ENCODE results near the gene SH2D6.

The SH2D6 gene

DNA sequence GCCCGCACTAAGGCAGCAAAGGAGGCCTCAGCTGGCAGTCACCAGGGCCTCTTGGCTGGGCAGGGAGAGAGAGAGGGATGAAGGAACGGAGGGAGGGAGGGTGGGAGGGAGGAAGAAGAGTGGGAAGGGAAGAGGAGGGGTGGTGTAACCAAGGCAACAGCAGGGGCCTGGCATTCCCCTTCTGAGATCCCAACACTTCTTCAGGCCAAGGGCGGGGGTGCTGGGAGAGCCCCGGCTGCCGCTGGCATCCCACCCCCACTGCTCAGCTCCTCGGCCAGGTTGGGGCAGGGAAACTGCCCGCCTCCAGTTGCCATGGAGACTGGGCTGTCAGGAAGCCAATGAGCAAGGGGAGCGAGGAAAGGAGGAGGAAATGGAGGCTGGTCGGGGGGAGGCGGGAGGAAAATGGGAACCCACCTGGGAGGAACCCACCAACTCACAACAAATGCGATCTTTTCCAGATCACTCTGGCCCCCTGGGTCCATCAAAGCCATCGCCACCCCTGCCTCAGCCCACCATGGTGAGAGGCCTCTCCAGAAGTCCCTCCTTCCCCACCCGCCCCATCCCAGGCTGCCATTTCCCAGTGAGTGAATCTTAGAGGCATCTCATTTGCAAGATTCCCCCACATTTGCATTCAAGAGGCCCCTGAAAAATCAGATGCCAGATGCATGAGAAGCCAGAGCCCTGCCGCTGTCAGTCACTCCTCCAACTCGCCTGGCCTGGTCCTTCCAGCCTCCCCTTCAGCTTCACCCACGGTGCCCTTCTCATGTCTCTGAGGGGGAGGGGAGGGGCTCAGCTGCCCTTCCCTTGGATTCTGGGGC lies 12.4 kb downstream of the SH2D6 start:
- no peak overlapping the region for H4K91ac ChIP-seq (ENCODE audit: low read depth, low read length)
- DNase-seq = no peak
- H4K12ac ChIP-seq (ENCODE audit: low read depth, low read length) = no peak overlapping the region
- H3K9ac ChIP-seq (ENCODE audit: low read length) = no peak overlapping the region
- no peak overlapping the region for H2AK5ac ChIP-seq (ENCODE audit: low read length)
- H3K79me1 ChIP-seq (ENCODE audit: low read length) = no peaks in the 10 kb centered on the region
- H3K9me3 ChIP-seq (ENCODE audit: insufficient read depth, low read depth, low read length) = peaks cover 2% of the 10 kb centered on the region
- no peak overlapping the region for H4K8ac ChIP-seq (ENCODE audit: low read depth, low read length)
- no peak overlapping the region for H3K18ac ChIP-seq (ENCODE audit: low read length)
- no peak overlapping the region for H2AFZ ChIP-seq (ENCODE audit: insufficient read depth, low read length, poor library complexity)
- H3K27ac ChIP-seq (ENCODE audit: low read depth, low read length) = no peak overlapping the region
- WGBS (ENCODE audit: extremely low coverage, insufficient coverage, insufficient read length) = 100% methylated on average over 1 of the region's 16 CpGs
- H3K14ac ChIP-seq (ENCODE audit: low read length) = no peak overlapping the region
- no peak overlapping the region for H3K23ac ChIP-seq (ENCODE audit: low read length)
- H3K4ac ChIP-seq (ENCODE audit: low read depth, low read length) = no peak overlapping the region
- H2BK12ac ChIP-seq (ENCODE audit: low read length) = no peak overlapping the region
- no peaks in the 10 kb centered on the region for H3K4me1 ChIP-seq (ENCODE audit: control insufficient read depth in 1 of 2, insufficient read depth in 2 of 2, low read length in 2 of 2)
- no peak overlapping the region for H2BK5ac ChIP-seq (ENCODE audit: low read depth, low read length, poor library complexity)
- no peak overlapping the region for H2BK120ac ChIP-seq (ENCODE audit: insufficient read depth, low read length, poor library complexity)
- no peak overlapping the region for H3K4me2 ChIP-seq (ENCODE audit: low read length)
- no peaks in the 10 kb centered on the region for H3K79me2 ChIP-seq (ENCODE audit: control insufficient read depth, insufficient read depth, low read length, poor library complexity)
- H3K27me3 ChIP-seq (ENCODE audit: insufficient read depth, low read length) = no peaks in the 10 kb centered on the region
- no peak overlapping the region for H3K4me3 ChIP-seq (ENCODE audit: low read depth, low read length)
- H3K36me3 ChIP-seq (ENCODE audit: control insufficient read depth in 1 of 2, insufficient read depth in 2 of 2, low read length in 2 of 2) = no peaks in the 10 kb centered on the region

DNA sequence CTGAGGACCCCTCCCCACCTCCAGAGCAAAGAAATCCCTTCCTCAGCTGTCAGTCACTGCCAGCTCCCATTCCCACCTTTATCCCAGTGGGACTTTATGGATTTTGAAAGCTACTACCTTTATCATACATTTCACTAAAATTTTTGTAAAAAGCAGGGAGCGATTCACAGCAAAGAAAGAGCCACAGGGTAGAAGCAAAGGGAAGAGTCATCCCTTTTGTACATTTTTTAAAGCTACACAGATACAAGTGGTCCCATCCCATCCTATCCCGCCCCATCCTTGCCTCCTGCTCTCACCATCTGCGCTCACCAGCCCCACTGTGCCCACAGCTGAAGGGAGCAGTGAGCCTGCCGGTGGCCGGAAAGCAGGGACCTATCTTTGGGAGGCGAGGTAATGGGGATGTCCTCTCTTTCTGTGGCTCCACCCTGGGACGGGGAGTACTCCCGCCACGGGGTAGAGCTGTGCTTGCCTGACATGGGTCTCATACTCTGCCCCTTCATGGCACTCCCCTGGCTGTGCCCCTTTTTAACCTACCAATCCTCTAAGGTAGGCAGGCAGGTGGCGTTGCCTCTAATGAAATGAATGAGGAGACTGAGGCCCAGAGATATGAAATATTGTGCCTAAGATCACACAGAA lies 13.2 kb downstream of the SH2D6 start:
- no peak overlapping the region for H4K8ac ChIP-seq (ENCODE audit: low read depth, low read length)
- no peaks in the 10 kb centered on the region for H3K4me1 ChIP-seq (ENCODE audit: control insufficient read depth in 1 of 2, insufficient read depth in 2 of 2, low read length in 2 of 2)
- H2BK12ac ChIP-seq (ENCODE audit: low read length) = no peak overlapping the region
- H3K27me3 ChIP-seq (ENCODE audit: insufficient read depth, low read length) = no peaks in the 10 kb centered on the region
- no peak overlapping the region for H2BK120ac ChIP-seq (ENCODE audit: insufficient read depth, low read length, poor library complexity)
- no peaks in the 10 kb centered on the region for H3K79me2 ChIP-seq (ENCODE audit: control insufficient read depth, insufficient read depth, low read length, poor library complexity)
- H3K79me1 ChIP-seq (ENCODE audit: low read length) = no peaks in the 10 kb centered on the region
- H2AK5ac ChIP-seq (ENCODE audit: low read length) = no peak overlapping the region
- no peak overlapping the region for H3K27ac ChIP-seq (ENCODE audit: low read depth, low read length)
- H3K9me3 ChIP-seq (ENCODE audit: insufficient read depth, low read depth, low read length) = peaks cover 2% of the 10 kb centered on the region
- H3K9ac ChIP-seq (ENCODE audit: low read length) = no peak overlapping the region
- no peak overlapping the region for H3K23ac ChIP-seq (ENCODE audit: low read length)
- H3K14ac ChIP-seq (ENCODE audit: low read length) = no peak overlapping the region
- DNase-seq = no peak
- no peak overlapping the region for H3K18ac ChIP-seq (ENCODE audit: low read length)
- no peaks in the 10 kb centered on the region for H3K36me3 ChIP-seq (ENCODE audit: control insufficient read depth in 1 of 2, insufficient read depth in 2 of 2, low read length in 2 of 2)
- no peak overlapping the region for H3K4ac ChIP-seq (ENCODE audit: low read depth, low read length)
- H4K91ac ChIP-seq (ENCODE audit: low read depth, low read length) = no peak overlapping the region
- H3K4me3 ChIP-seq (ENCODE audit: low read depth, low read length) = no peak overlapping the region
- no peak overlapping the region for H2BK5ac ChIP-seq (ENCODE audit: low read depth, low read length, poor library complexity)
- no peak overlapping the region for H4K12ac ChIP-seq (ENCODE audit: low read depth, low read length)
- no peak overlapping the region for H2AFZ ChIP-seq (ENCODE audit: insufficient read depth, low read length, poor library complexity)
- no peak overlapping the region for H3K4me2 ChIP-seq (ENCODE audit: low read length)
- no CpG with 5 or more reads among the region's 10 CpGs for WGBS (ENCODE audit: extremely low coverage, insufficient coverage, insufficient read length)

DNA sequence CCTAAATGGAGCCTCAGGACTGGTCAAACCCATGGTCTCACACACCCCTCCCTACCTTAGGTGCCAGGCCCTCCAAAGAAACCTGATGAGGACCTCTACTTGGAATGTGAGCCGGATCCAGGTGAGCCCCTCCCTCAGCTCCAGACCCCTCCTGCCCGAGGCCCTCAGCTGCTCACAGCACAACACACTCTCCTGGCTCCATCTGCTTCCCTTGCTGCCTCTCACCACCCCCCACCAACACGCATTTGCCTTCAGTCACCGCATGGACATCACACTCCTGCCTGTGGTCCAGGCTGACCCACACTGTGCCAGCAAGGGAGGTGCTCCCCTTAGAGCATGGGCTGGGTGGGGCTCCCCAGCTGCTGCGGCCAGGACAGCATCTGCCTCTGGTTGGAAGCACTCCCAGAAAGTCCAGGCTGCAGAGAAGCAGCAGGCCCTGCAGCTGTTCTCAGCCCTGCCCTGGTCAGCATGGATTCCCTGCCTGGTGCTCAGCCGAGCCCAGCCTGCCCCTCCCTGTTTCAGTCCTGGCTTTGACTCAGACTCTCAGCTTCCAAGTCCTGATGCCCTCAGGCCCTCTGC lies 15.1 kb downstream of the SH2D6 start:
- no peak for DNase-seq
- Histone ChIP-seq H4K91ac (ENCODE audit: low read depth, low read length) (no peak overlapping the region), H2AK5ac (ENCODE audit: low read length) (no peak overlapping the region), H3K79me2 (ENCODE audit: control insufficient read depth, insufficient read depth, low read length, poor library complexity) (peaks cover 3% of the 10 kb centered on the region), H3K36me3 (ENCODE audit: control insufficient read depth in 1 of 2, insufficient read depth in 2 of 2, low read length in 2 of 2) (no peaks in the 10 kb centered on the region), H3K4ac (ENCODE audit: low read depth, low read length) (no peak overlapping the region), H2BK120ac (ENCODE audit: insufficient read depth, low read length, poor library complexity) (no peak overlapping the region), H2AFZ (ENCODE audit: insufficient read depth, low read length, poor library complexity) (no peak overlapping the region), H3K27me3 (ENCODE audit: insufficient read depth, low read length) (no peaks in the 10 kb centered on the region), H3K4me3 (ENCODE audit: low read depth, low read length) (no peak overlapping the region), H3K23ac (ENCODE audit: low read length) (no peak overlapping the region), H3K18ac (ENCODE audit: low read length) (no peak overlapping the region), H3K4me2 (ENCODE audit: low read length) (no peak overlapping the region), H3K4me1 (ENCODE audit: control insufficient read depth in 1 of 2, insufficient read depth in 2 of 2, low read length in 2 of 2) (peaks cover 8 to 10% of the 10 kb centered on the region in 2 experiments), H3K14ac (ENCODE audit: low read length) (no peak overlapping the region), H4K12ac (ENCODE audit: low read depth, low read length) (no peak overlapping the region), H3K9me3 (ENCODE audit: insufficient read depth, low read depth, low read length) (peaks cover 4% of the 10 kb centered on the region), H3K79me1 (ENCODE audit: low read length) (peaks cover 6% of the 10 kb centered on the region), H4K8ac (ENCODE audit: low read depth, low read length) (no peak overlapping the region), H3K9ac (ENCODE audit: low read length) (no peak overlapping the region), H3K27ac (ENCODE audit: low read depth, low read length) (no peak overlapping the region), H2BK5ac (ENCODE audit: low read depth, low read length, poor library complexity) (no peak overlapping the region), H2BK12ac (ENCODE audit: low read length) (no peak overlapping the region)
- WGBS (ENCODE audit: extremely low coverage, insufficient coverage, insufficient read length) = no CpG with 5 or more reads among the region's 6 CpGs

GRCh38 chr2:85434696-85435095 lies 16.2 kb downstream of the SH2D6 start:
- H3K4ac ChIP-seq (ENCODE audit: low read depth, low read length) = no peak overlapping the region
- H3K9ac ChIP-seq (ENCODE audit: low read length) = no peak overlapping the region
- no peaks in the 10 kb centered on the region for H3K27me3 ChIP-seq (ENCODE audit: insufficient read depth, low read length)
- no peak overlapping the region for H3K27ac ChIP-seq (ENCODE audit: low read depth, low read length)
- peaks cover 4% of the 10 kb centered on the region for H3K9me3 ChIP-seq (ENCODE audit: insufficient read depth, low read depth, low read length)
- H3K79me1 ChIP-seq (ENCODE audit: low read length) = peaks cover 6% of the 10 kb centered on the region
- H3K79me2 ChIP-seq (ENCODE audit: control insufficient read depth, insufficient read depth, low read length, poor library complexity) = peaks cover 3% of the 10 kb centered on the region
- no CpG with 5 or more reads among the region's 8 CpGs for WGBS (ENCODE audit: extremely low coverage, insufficient coverage, insufficient read length)
- H3K18ac ChIP-seq (ENCODE audit: low read length) = no peak overlapping the region
- no peak overlapping the region for H2BK5ac ChIP-seq (ENCODE audit: low read depth, low read length, poor library complexity)
- no peak overlapping the region for H2BK12ac ChIP-seq (ENCODE audit: low read length)
- no peak overlapping the region for H4K12ac ChIP-seq (ENCODE audit: low read depth, low read length)
- H4K8ac ChIP-seq (ENCODE audit: low read depth, low read length) = no peak overlapping the region
- H3K36me3 ChIP-seq (ENCODE audit: control insufficient read depth in 1 of 2, insufficient read depth in 2 of 2, low read length in 2 of 2) = no peaks in the 10 kb centered on the region
- H3K4me2 ChIP-seq (ENCODE audit: low read length) = no peak overlapping the region
- H2AK5ac ChIP-seq (ENCODE audit: low read length) = no peak overlapping the region
- H3K4me3 ChIP-seq (ENCODE audit: low read depth, low read length) = no peak overlapping the region
- no peak for DNase-seq
- H2BK120ac ChIP-seq (ENCODE audit: insufficient read depth, low read length, poor library complexity) = no peak overlapping the region
- no peak overlapping the region for H3K14ac ChIP-seq (ENCODE audit: low read length)
- no peak overlapping the region for H2AFZ ChIP-seq (ENCODE audit: insufficient read depth, low read length, poor library complexity)
- H3K23ac ChIP-seq (ENCODE audit: low read length) = no peak overlapping the region
- H4K91ac ChIP-seq (ENCODE audit: low read depth, low read length) = no peak overlapping the region
- H3K4me1 ChIP-seq (ENCODE audit: control insufficient read depth in 1 of 2, insufficient read depth in 2 of 2, low read length in 2 of 2) = peaks cover 8 to 10% of the 10 kb centered on the region in 2 experiments
